Gastrocnemius medialis (tissue), 4 donors: ENCODE results near the gene TRMT44. TPM values are rescaled to one million over a fixed set of nuclear protein-coding genes. Genes with fewer than 3 reads are reported as not detected.

Experiments
- ATAC-seq, 2 donors: fragments of 150-250 bp; one replicate each; pipeline ENCODE4 v1.9.1; 2016
- DNase-seq, 2 donors: peaks; one replicate each; pipeline ENCODE4 v3.0.0-alpha.2; 2019
- H3K27ac ChIP-seq, 4 donors: fragments of 200-600 bp; sonication (generic); 1 replicate in 1 of 4; 2 replicates in 3 of 4; pipeline ENCODE4 v1.5.1; 2016 to 2018; ENCODE audit warnings: mild to moderate bottlenecking in 2 of 4, moderate library complexity in 1 of 4
- H3K27me3 ChIP-seq, 3 donors: fragments of 200-600 bp; sonication (generic) in 2 of 3; 1 replicate in 1 of 3; 2 replicates in 2 of 3; pipeline versions ENCODE4 v1.5.1 to v1.6.0; 2016 to 2019; ENCODE audit warnings: mild to moderate bottlenecking in 1 of 3, moderate library complexity in 1 of 3
- H3K36me3 ChIP-seq, 2 donors: fragments of 200-600 bp; sonication (generic) in 1 of 2; one replicate each; pipeline ENCODE4 v1.5.1; 2017 to 2018
- H3K4me1 ChIP-seq, 2 donors: fragments of 200-600 bp; sonication (generic) in 1 of 2; one replicate each; pipeline ENCODE4 v1.5.1; 2016 to 2017; ENCODE audit warnings: mild to moderate bottlenecking in 2 of 2
- H3K4me3 ChIP-seq, 4 donors: fragments of 200-600 bp; sonication (generic) in 3 of 4; 1 replicate in 1 of 4; 2 replicates in 3 of 4; pipeline ENCODE4 v1.5.1; 2016 to 2019; ENCODE audit warnings: mild to moderate bottlenecking in 2 of 4
- H3K9me3 ChIP-seq, 3 donors: fragments of 200-600 bp; sonication (generic) in 2 of 3; 1 replicate in 1 of 3; 2 replicates in 2 of 3; pipeline ENCODE4 v1.5.1; 2016 to 2019
- POLR2A ChIP-seq, 2 donors: fragments of 450-650 bp; IDR thresholded peaks; one replicate each; pipeline ENCODE4 v1.6.1; 2017; ENCODE audit warnings: antibody characterized with exemption in 2 of 2, mild to moderate bottlenecking in 2 of 2, moderate library complexity in 2 of 2
- in situ Hi-C, 4 donors: fragments of 200-750 bp; cut with MboI; loops; one replicate each; pipeline versions ENCODE4 v1.15.0 to v1.8.0; 2017; ENCODE audit warnings: low sequenced_read_pairs in 4 of 4
- intact Hi-C: fragments of 100-400 bp; cut with DNase I; formaldehyde crosslinking; loops from one replicate; pipeline ENCODE4 v1.15.1; 2023; ENCODE audit warnings: low total_unique reads
- total RNA-seq, 4 donors: library from RNA; depleted of rRNA; stranded (reverse); fragments of >200 nt; gene quantifications; one replicate each; pipeline versions ENCODE4 v1.1.0 to v1.2.3, GENCODE V29; 2016
- TF ChIP-seq, protein P1 (sequence below), 5 experiments: fragments of 450-650 bp in 3 of 5; fragments of 200-600 bp in 2 of 5; sonication (generic) in 2 of 5; IDR thresholded peaks in 4 of 5; conservative IDR thresholded peaks in 1 of 5; 1 replicate in 4 of 5; 2 replicates in 1 of 5; pipeline ENCODE4 v1.5.1; 2016 to 2019; ENCODE audit warnings: antibody characterized with exemption in 5 of 5, mild to moderate bottlenecking in 3 of 5, moderate library complexity in 3 of 5

The TRMT44 gene
- total RNA-seq, 4 donors from 2014 or later, result 7.5 to 16.4 (median 10.2) TPM

DNA sequence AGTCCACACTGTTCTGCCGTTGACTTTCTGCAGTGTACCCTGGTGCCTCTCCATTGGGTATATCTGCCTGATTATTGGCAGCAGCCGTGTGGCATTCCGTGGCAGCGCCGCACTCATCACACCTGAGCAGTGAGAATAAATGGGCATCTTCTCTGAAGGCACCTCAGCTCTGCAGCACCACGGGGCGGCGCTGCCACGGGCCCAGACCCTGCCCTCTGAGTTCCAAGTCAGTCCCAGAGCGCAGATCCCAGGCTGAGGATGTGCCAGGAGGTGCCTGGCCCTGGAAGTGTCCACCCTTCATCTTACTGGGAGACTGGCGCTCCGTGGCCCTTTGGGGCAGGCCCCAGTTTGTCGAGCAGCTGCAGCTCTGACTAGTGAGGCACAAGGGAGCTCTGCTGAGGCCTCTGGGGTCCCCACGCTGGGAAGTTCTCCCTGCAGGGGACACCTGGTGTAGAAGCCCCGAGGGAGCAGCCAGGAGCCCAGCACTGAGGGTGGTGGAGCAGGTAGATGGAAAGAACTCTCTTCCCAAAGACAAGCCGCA lies 36.6 kb downstream of the TRMT44 start:
- TF ChIP-seq, protein P1, sequence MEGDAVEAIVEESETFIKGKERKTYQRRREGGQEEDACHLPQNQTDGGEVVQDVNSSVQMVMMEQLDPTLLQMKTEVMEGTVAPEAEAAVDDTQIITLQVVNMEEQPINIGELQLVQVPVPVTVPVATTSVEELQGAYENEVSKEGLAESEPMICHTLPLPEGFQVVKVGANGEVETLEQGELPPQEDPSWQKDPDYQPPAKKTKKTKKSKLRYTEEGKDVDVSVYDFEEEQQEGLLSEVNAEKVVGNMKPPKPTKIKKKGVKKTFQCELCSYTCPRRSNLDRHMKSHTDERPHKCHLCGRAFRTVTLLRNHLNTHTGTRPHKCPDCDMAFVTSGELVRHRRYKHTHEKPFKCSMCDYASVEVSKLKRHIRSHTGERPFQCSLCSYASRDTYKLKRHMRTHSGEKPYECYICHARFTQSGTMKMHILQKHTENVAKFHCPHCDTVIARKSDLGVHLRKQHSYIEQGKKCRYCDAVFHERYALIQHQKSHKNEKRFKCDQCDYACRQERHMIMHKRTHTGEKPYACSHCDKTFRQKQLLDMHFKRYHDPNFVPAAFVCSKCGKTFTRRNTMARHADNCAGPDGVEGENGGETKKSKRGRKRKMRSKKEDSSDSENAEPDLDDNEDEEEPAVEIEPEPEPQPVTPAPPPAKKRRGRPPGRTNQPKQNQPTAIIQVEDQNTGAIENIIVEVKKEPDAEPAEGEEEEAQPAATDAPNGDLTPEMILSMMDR (IDR thresholded peaks at IDR 0.05 in 4 of 5, conservative IDR thresholded peaks at IDR 0.05 in 1 of 5), result no peak
- ATAC-seq (no peak), DNase-seq (no peak)
- in situ Hi-C loops, result no loop called here
- H3K36me3 ChIP-seq, result peaks cover 0 to 19% of the 10 kb centered on the region in 2 donors
- intact Hi-C loops, result no loop called here
- no peaks in the 10 kb centered on the region for H3K9me3 ChIP-seq
- H3K4me1 ChIP-seq, result no peaks in the 10 kb centered on the region
- no peaks in the 10 kb centered on the region for H3K27me3 ChIP-seq
- H3K4me3 ChIP-seq, result no peak overlapping the region
- no peak overlapping the region for H3K27ac ChIP-seq

DNA sequence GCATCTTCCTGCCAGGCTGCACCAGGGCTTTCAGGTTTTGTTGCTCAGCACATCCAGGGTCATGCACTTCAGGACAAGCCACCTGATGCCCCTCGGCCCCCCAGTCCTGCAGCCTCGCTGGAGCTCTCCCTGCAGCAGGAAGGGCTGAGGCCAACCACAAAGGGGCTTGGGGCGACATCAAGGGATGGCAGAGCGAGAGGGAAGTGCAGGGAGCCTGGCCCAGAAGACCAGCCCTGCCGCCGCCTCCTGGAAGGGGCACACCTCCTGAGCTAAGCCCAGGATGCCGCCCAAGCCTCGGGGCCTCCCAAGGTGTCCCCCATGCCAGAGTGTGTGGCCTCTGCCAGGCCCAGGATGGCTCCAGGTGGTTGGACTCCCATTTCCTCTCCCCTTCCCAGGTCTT lies 37.1 kb downstream of the TRMT44 start:
- no peaks in the 10 kb centered on the region for H3K4me1 ChIP-seq
- H3K4me3 ChIP-seq, result no peak overlapping the region
- H3K9me3 ChIP-seq, result no peaks in the 10 kb centered on the region
- no peak for ATAC-seq
- DNase-seq, result no peak
- H3K36me3 ChIP-seq, result peaks cover 0 to 19% of the 10 kb centered on the region in 2 donors
- TF ChIP-seq POLR2A (IDR thresholded peaks at IDR 0.05), result no peak
- TF ChIP-seq, protein P1 (IDR thresholded peaks at IDR 0.05 in 4 of 5, conservative IDR thresholded peaks at IDR 0.05 in 1 of 5), result no peak
- in situ Hi-C loops (no loop called here), intact Hi-C loops (no loop called here)
- H3K27me3 ChIP-seq, result no peaks in the 10 kb centered on the region
- H3K27ac ChIP-seq, result no peak overlapping the region

DNA sequence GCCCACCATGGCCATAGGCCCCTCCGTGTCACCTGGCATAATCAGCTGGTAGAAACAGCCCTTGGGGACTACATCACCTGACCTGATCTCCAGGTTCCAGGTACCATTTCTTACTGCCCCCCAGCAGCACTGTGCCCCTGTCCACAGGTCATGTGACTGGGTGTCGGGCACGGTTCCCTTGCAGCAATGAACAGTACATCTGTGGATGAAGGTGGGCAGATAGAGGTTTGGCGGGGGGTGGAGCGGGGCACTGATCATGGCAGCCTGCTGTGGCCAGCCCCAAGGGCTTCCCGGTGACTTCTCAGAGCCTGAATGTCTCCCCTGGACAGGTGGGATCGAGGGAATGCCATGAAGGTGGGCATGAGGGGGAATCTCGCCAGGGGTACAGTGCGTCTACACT lies 37.8 kb downstream of the TRMT44 start:
- TF ChIP-seq POLR2A (IDR thresholded peaks at IDR 0.05), result no peak
- TF ChIP-seq, protein P1 (IDR thresholded peaks at IDR 0.05 in 4 of 5, conservative IDR thresholded peaks at IDR 0.05 in 1 of 5), result no peak
- no peaks in the 10 kb centered on the region for H3K27me3 ChIP-seq
- no peak overlapping the region for H3K4me3 ChIP-seq
- intact Hi-C loops (no loop called here), in situ Hi-C loops (no loop called here)
- H3K36me3 ChIP-seq, result peaks cover 0 to 19% of the 10 kb centered on the region in 2 donors
- no peaks in the 10 kb centered on the region for H3K9me3 ChIP-seq
- no peak overlapping the region for H3K27ac ChIP-seq
- no peaks in the 10 kb centered on the region for H3K4me1 ChIP-seq
- ATAC-seq (no peak), DNase-seq (no peak)

DNA sequence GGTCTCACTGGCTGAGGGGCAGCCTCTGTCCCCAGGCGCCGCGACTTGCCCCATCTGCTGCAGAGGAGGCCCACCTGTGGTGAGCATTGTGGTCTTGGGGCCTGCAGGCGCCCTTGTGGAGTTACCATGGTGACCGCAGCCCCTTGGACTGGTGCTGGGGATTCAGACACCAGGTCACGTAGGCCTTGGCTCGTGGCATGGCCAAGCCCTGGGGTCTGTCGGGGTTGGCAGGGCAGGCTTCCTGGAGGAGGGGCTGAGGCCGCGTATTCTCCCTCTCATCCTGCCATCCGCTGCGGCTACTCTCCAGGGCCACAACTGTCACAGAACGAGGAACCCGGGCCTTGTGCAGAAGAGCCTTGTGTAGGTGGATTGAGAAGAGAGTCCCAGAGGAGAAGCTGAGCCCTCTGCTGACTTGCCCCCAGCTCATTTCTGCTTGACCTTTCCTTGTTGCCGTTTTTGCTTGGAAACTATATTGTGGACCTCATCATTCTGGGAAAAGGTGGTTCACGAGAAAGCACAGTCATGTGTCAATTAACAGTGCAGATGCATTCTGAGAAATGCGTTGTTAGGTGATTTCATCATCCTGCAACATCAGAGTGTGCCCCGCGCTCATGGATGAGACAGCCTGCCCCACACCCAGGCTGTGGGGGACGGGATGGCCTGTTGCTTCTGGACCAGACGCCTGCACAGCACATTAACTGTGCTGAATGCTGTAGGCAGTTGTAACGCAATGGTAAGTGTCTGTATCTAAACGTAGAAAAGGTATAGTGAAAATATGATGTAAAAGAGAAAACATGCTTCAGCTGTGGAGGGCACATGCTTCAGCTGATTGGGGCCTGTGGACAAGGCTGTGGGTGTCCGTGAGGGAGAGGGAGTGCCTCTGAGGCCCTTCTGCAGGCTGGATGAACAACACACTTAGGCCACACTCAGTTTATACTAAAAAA lies 38.5 kb downstream of the TRMT44 start:
- in situ Hi-C loops, result no loop called here
- no peak overlapping the region for H3K4me3 ChIP-seq
- intact Hi-C loops, result no loop called here

More for the DNA sequence above, 38.5 kb downstream of the TRMT44 start:
- DNase-seq (no peak), ATAC-seq (no peak)
- H3K9me3 ChIP-seq, result no peaks in the 10 kb centered on the region
- TF ChIP-seq, protein P1 (IDR thresholded peaks at IDR 0.05 in 4 of 5, conservative IDR thresholded peaks at IDR 0.05 in 1 of 5), result no peak
- TF ChIP-seq POLR2A (IDR thresholded peaks at IDR 0.05), result no peak
- H3K4me1 ChIP-seq, result no peaks in the 10 kb centered on the region
- H3K27me3 ChIP-seq, result no peaks in the 10 kb centered on the region
- H3K36me3 ChIP-seq, result peaks cover 0 to 19% of the 10 kb centered on the region in 2 donors
- H3K27ac ChIP-seq, result no peak overlapping the region
